ENCODE results near the gene UMPS. TPM values are rescaled to one million over a fixed set of nuclear protein-coding genes. Genes with fewer than 3 reads are reported as not detected.

UMPS gene
- total RNA-seq, 4 donors from 2014 or later, result 20.6 to 30.1 (median 24.8) TPM

GRCh38 chr3:124685481-124685880, 44.8 kb upstream of the UMPS start:
- H3K4me1 ChIP-seq, result peaks cover 9% of the 10 kb centered on the region
- H3K27ac ChIP-seq, result no peak overlapping the region
- no peaks in the 10 kb centered on the region for H3K27me3 ChIP-seq
- DNase-seq (ENCODE audit: low spot score in 2 of 2), result no peak
- H3K4me3 ChIP-seq, result no peak overlapping the region
- WGBS, result 51% methylated on average over 7 of the region's 7 CpGs
- TF ChIP-seq POLR2A (IDR thresholded peaks at IDR 0.05) (no peak), EP300 (IDR thresholded peaks at IDR 0.05) (no peak), POLR2AphosphoS5 (IDR thresholded peaks at IDR 0.05) (no peak), CTCF (IDR thresholded peaks at IDR 0.05) (no peak)
- H3K9me3 ChIP-seq, result no peaks in the 10 kb centered on the region
- H3K36me3 ChIP-seq, result no peaks in the 10 kb centered on the region

GRCh38 chr3:124686028-124686670, 44.1 kb upstream of the UMPS start:
- Histone ChIP-seq H3K4me3 (no peak overlapping the region), H3K36me3 (no peaks in the 10 kb centered on the region), H3K4me1 (peaks cover 9% of the 10 kb centered on the region), H3K27ac (no peak overlapping the region), H3K9me3 (no peaks in the 10 kb centered on the region), H3K27me3 (no peaks in the 10 kb centered on the region)
- TF ChIP-seq POLR2A (IDR thresholded peaks at IDR 0.05), result no peak
- no peak for TF ChIP-seq CTCF (IDR thresholded peaks at IDR 0.05)
- no peak for TF ChIP-seq POLR2AphosphoS5 (IDR thresholded peaks at IDR 0.05)
- no peak for TF ChIP-seq EP300 (IDR thresholded peaks at IDR 0.05)
- WGBS, result 83% methylated on average over 3 of the region's 3 CpGs
- DNase-seq (ENCODE audit: low spot score in 2 of 2), result no peak

- TF ChIP-seq POLR2AphosphoS5 (IDR thresholded peaks at IDR 0.05) (no peak), EP300 (IDR thresholded peaks at IDR 0.05) (no peak), CTCF (IDR thresholded peaks at IDR 0.05) (peak; percentile 63 to 81), POLR2A (IDR thresholded peaks at IDR 0.05) (no peak)
- no peak overlapping the region for H3K4me3 ChIP-seq
- 16% methylated on average over 11 of the region's 11 CpGs for WGBS
- H3K9me3 ChIP-seq, result no peaks in the 10 kb centered on the region
- no peaks in the 10 kb centered on the region for H3K27me3 ChIP-seq
- no peaks in the 10 kb centered on the region for H3K36me3 ChIP-seq
- H3K4me1 ChIP-seq, result peaks cover 9% of the 10 kb centered on the region
- DNase-seq (ENCODE audit: low spot score in 2 of 2), result peak in 1 of 2 donors; percentile 76
- no peak overlapping the region for H3K27ac ChIP-seq
These were observed 41.4 kb upstream of the UMPS start for GRCh38 chr3:124688581-124689454.

- no peaks in the 10 kb centered on the region for H3K9me3 ChIP-seq
- H3K4me1 ChIP-seq, result no peaks in the 10 kb centered on the region
- no peaks in the 10 kb centered on the region for H3K27me3 ChIP-seq
- WGBS, result 46% methylated on average over 3 of the region's 3 CpGs
- DNase-seq (ENCODE audit: low spot score in 2 of 2), result no peak
- no peaks in the 10 kb centered on the region for H3K36me3 ChIP-seq
- H3K4me3 ChIP-seq, result no peak overlapping the region
- TF ChIP-seq POLR2A (IDR thresholded peaks at IDR 0.05) (no peak), POLR2AphosphoS5 (IDR thresholded peaks at IDR 0.05) (no peak), EP300 (IDR thresholded peaks at IDR 0.05) (no peak), CTCF (IDR thresholded peaks at IDR 0.05) (no peak)
- no peak overlapping the region for H3K27ac ChIP-seq
These were observed 38.7 kb upstream of the UMPS start for GRCh38 chr3:124691599-124691998.

- no peak overlapping the region for H3K27ac ChIP-seq
- TF ChIP-seq POLR2A (IDR thresholded peaks at IDR 0.05) (no peak), CTCF (IDR thresholded peaks at IDR 0.05) (no peak), POLR2AphosphoS5 (IDR thresholded peaks at IDR 0.05) (no peak), EP300 (IDR thresholded peaks at IDR 0.05) (no peak)
- H3K4me3 ChIP-seq, result no peak overlapping the region
- H3K9me3 ChIP-seq, result no peaks in the 10 kb centered on the region
- no peaks in the 10 kb centered on the region for H3K27me3 ChIP-seq
- WGBS, result 90% methylated on average over 5 of the region's 5 CpGs
- DNase-seq (ENCODE audit: low spot score in 2 of 2), result no peak
- no peaks in the 10 kb centered on the region for H3K4me1 ChIP-seq
- H3K36me3 ChIP-seq, result no peaks in the 10 kb centered on the region
These were observed 35.8 kb upstream of the UMPS start for GRCh38 chr3:124694486-124694885.

Measured in suprapubic skin (tissue), 4 donors.